HCT116 (cell line): ENCODE results near the gene GANC. TPM values are rescaled to one million over a fixed set of nuclear protein-coding genes. Genes with fewer than 3 reads are reported as not detected.

ENCODE experiments used
- ATAC-seq: fragments of 200-7000 bp; cut with Tn5 transposase; 2 replicates; pipeline ENCODE4 v1.9.1; 2020; ENCODE audit warnings: mild to moderate bottlenecking, moderate library complexity
- BruUV-seq: library from RNA; stranded (reverse); fragments of 400-500 nt; replicated peaks from 2 replicates; lab custom pipeline; 2021; lab: Mats Ljungman, UMichigan
- CTCF ChIA-PET: fragments of 300-600 bp; sonication (Branson Sonifier 250); formaldehyde crosslinking; loops from one replicate; lab custom pipeline; 2021; ENCODE audit warnings: antibody characterized with exemption; lab: Charles Lee
- POLR2A ChIA-PET: fragments of 300-600, 350-600 bp; sonication (Branson Sonifier 250); formaldehyde crosslinking; loops from one replicate; lab custom pipeline; 2021; ENCODE audit warnings: antibody characterized with exemption; lab: Charles Lee
- RAD21 ChIA-PET, 2 experiments: fragments of 300-600 bp; sonication (Branson Sonifier 250); formaldehyde crosslinking; loops; one replicate each; lab custom pipeline; 2023; ENCODE audit warnings: low total read pairs in 2 of 2; ENCODE audit not compliant: uncharacterized antibody in 2 of 2, unreplicated experiment in 2 of 2, low non-redundant PET in 1 of 2; lab: Charles Lee
- DNase-seq: peaks from one replicate; pipeline ENCODE4 v3.0.0-alpha.2; 2010; ENCODE audit warnings: low read depth, low spot score
- H2AFZ ChIP-seq: fragments of 200-600 bp; shearing (Covaris generic), sonication (generic); 2 replicates; pipeline ENCODE4 v1.6.1; 2017; ENCODE audit warnings: low read depth, mixed run types, mixed read lengths, antibody characterized with exemption, low read length; ENCODE audit not compliant: poor library complexity, severe bottlenecking
- H3K27ac ChIP-seq: 2 replicates; pipeline ENCODE4 v1.5.1; 2012; ENCODE audit warnings: low read depth, low read length
- H3K27me3 ChIP-seq: fragments of 200-600 bp; sonication (generic); 2 replicates; pipeline ENCODE4 v1.6.1; 2016; ENCODE audit warnings: mixed run types, low read length, mixed read lengths; ENCODE audit not compliant: insufficient read depth
- H3K36me3 ChIP-seq, 2 experiments: fragments of 200-500 bp in 1 of 2; fragments of 200-600 bp in 1 of 2; sonication (Bioruptor generic) in 1 of 2; sonication (generic) in 1 of 2; 2 replicates each; pipeline versions ENCODE4 v1.5.1 to v1.6.1; 2014 to 2016; ENCODE audit warnings: low read length in 2 of 2, inconsistent platforms in 1 of 2, mixed read lengths in 1 of 2, mixed run types in 1 of 2; ENCODE audit not compliant: insufficient read depth in 2 of 2, control insufficient read depth in 1 of 2
- H3K4me1 ChIP-seq, 2 experiments: fragments of 200-600 bp in 1 of 2; sonication (generic) in 1 of 2; 2 replicates each; pipeline versions ENCODE4 v1.5.1 to v1.6.1; 2012 to 2017; ENCODE audit warnings: low read length in 2 of 2, inconsistent platforms in 1 of 2, mild to moderate bottlenecking in 1 of 2, mixed read lengths in 1 of 2, mixed run types in 1 of 2, moderate library complexity in 1 of 2; ENCODE audit not compliant: insufficient read depth in 2 of 2, control insufficient read depth in 1 of 2
- H3K4me2 ChIP-seq: fragments of 200-600 bp; sonication (generic); 2 replicates; pipeline ENCODE4 v1.6.1; 2017; ENCODE audit warnings: mixed run types, low read length, mixed read lengths
- H3K4me3 ChIP-seq, 2 experiments: fragments of 200-600 bp in 1 of 2; sonication (generic) in 1 of 2; replicated peaks in 1 of 2; 2 replicates each; pipeline ENCODE4 v1.5.1; 2011 to 2016; ENCODE audit warnings: low read length in 2 of 2, control low read depth in 1 of 2, low read depth in 1 of 2, mild to moderate bottlenecking in 1 of 2, mixed read lengths in 1 of 2, mixed run types in 1 of 2
- H3K79me2 ChIP-seq: fragments of 200-600 bp; sonication (generic); 2 replicates; pipeline ENCODE4 v1.6.1; 2017; ENCODE audit warnings: mild to moderate bottlenecking, mixed run types, low read length, moderate library complexity, mixed read lengths; ENCODE audit not compliant: insufficient read depth
- H3K9ac ChIP-seq: fragments of 200-600 bp; sonication (generic); 2 replicates; pipeline ENCODE4 v1.6.1; 2016; ENCODE audit warnings: low read length, mixed read lengths
- H3K9me2 ChIP-seq: fragments of 200-600 bp; sonication (generic), shearing (Covaris generic); 2 replicates; pipeline ENCODE4 v1.6.1; 2017; ENCODE audit warnings: mixed run types, mild to moderate bottlenecking, moderate library complexity; ENCODE audit not compliant: insufficient read depth
- H3K9me3 ChIP-seq, 2 experiments: fragments of 200-500 bp in 1 of 2; fragments of 200-600 bp in 1 of 2; sonication (Bioruptor generic) in 1 of 2; sonication (generic) in 1 of 2; 2 replicates each; pipeline ENCODE4 v1.6.1; 2014 to 2017; ENCODE audit warnings: low read length in 2 of 2, mixed read lengths in 2 of 2, inconsistent platforms in 1 of 2, low read depth in 1 of 2, mild to moderate bottlenecking in 1 of 2, mixed run types in 1 of 2, moderate library complexity in 1 of 2; ENCODE audit not compliant: control insufficient read depth in 1 of 2, insufficient read depth in 1 of 2
- H4K20me1 ChIP-seq: fragments of 200-600 bp; sonication (generic), shearing (Covaris generic); 2 replicates; pipeline ENCODE4 v1.6.1; 2017; ENCODE audit warnings: mixed run types, mild to moderate bottlenecking, moderate library complexity; ENCODE audit not compliant: insufficient read depth
- ATF3 ChIP-seq: IDR thresholded peaks from 2 replicates; pipeline ENCODE4 v1.6.1; 2012
- EZH2 ChIP-seq: fragments of 200-600 bp; sonication (generic); IDR thresholded peaks from 2 replicates; pipeline ENCODE4 v1.6.1; 2017; ENCODE audit warnings: antibody characterized with exemption, mixed run types
- EZH2phosphoT487 ChIP-seq: fragments of 200-600 bp; IDR thresholded peaks from 2 replicates; pipeline ENCODE4 v1.6.1; 2018; ENCODE audit warnings: antibody characterized with exemption, borderline replicate concordance
- FOSL1 ChIP-seq: IDR thresholded peaks from 2 replicates; pipeline ENCODE4 v1.6.1; 2012; ENCODE audit warnings: low read depth
- POLR2AphosphoS5 ChIP-seq: IDR thresholded peaks from 2 replicates; pipeline ENCODE4 v1.6.1; 2011; ENCODE audit warnings: mild to moderate bottlenecking, low read depth, low read length, moderate library complexity
- RAD21 ChIP-seq: IDR thresholded peaks from 2 replicates; pipeline ENCODE4 v1.6.1; 2012; ENCODE audit warnings: low read depth, mild to moderate bottlenecking
- REST ChIP-seq: IDR thresholded peaks from 2 replicates; pipeline ENCODE4 v1.6.1; 2012; ENCODE audit warnings: low read depth
- YY1 ChIP-seq: IDR thresholded peaks from 2 replicates; pipeline ENCODE4 v1.6.1; 2011; ENCODE audit warnings: low read length, low read depth, moderate library complexity, mild to moderate bottlenecking; ENCODE audit not compliant: insufficient replicate concordance; ENCODE audit errors: extremely low read depth
- ZBTB33 ChIP-seq: IDR thresholded peaks from 2 replicates; pipeline ENCODE4 v1.6.1; 2011; ENCODE audit warnings: mild to moderate bottlenecking, low read length, moderate library complexity; ENCODE audit not compliant: insufficient replicate concordance; ENCODE audit errors: extremely low read depth
- ZNF274 ChIP-seq: fragments of 200-500 bp; sonication (Bioruptor generic); IDR thresholded peaks from 2 replicates; pipeline ENCODE4 v1.6.1; 2014; ENCODE audit warnings: mild to moderate bottlenecking, low read depth, low read length, inconsistent platforms
- intact Hi-C: fragments of 100-400 bp; cut with micrococcal nuclease; formaldehyde crosslinking; loops from 2 replicates; pipeline ENCODE4 v1.10.0; 2022
- total RNA-seq: library from RNA; stranded (reverse); gene quantifications from one replicate; pipeline ENCODE4 v1.2.1, GENCODE V29; 2021; ENCODE audit not compliant: unreplicated experiment
- TF ChIP-seq, protein P1 (sequence below): IDR thresholded peaks from 2 replicates; pipeline ENCODE4 v1.6.1; 2012

Gene GANC
- total RNA-seq, 1 experiment from 2014 or later = 13.1 TPM

- ChIA-PET CTCF (no interaction called here), RAD21 (no interaction called here), POLR2A (no interaction called here)
- no peak overlapping the region for H3K27ac ChIP-seq
- H2AFZ ChIP-seq = no peak overlapping the region
- BruUV-seq = no TSS peak
- no peaks in the 10 kb centered on the region for H3K27me3 ChIP-seq
- H3K4me3 ChIP-seq = no peak overlapping the region
- H4K20me1 ChIP-seq = no peaks in the 10 kb centered on the region
- no peak for TF ChIP-seq POLR2AphosphoS5
- TF ChIP-seq ZBTB33 = no peak
- no peak for TF ChIP-seq RAD21
- H3K9me3 ChIP-seq = no peaks in the 10 kb centered on the region
- intact Hi-C loops = no loop called here
- DNase-seq = no peak
- H3K9ac ChIP-seq = no peak overlapping the region
- H3K79me2 ChIP-seq = no peaks in the 10 kb centered on the region
- no peaks in the 10 kb centered on the region for H3K36me3 ChIP-seq
- H3K4me1 ChIP-seq = no peaks in the 10 kb centered on the region
- ATAC-seq = no peak
- H3K9me2 ChIP-seq = no peaks in the 10 kb centered on the region
- H3K4me2 ChIP-seq = no peak overlapping the region
Measured at GRCh38 chr15:42358141-42358540, 85.1 kb downstream of the GANC start.

GRCh38 chr15:42359249-42359648, 86.2 kb downstream of the GANC start, which contains the start of gene CAPN3:
Gene CAPN3, plus strand, starts transcription at chr15:42359501. Its CDS starts 305 bp downstream, at chr15:42359806.
- intact Hi-C loops = no loop called here
- H3K4me1 ChIP-seq = no peaks in the 10 kb centered on the region
- H3K9me3 ChIP-seq = no peaks in the 10 kb centered on the region
- H3K9ac ChIP-seq = no peak within 1 kb of the TSS
- POLR2A ChIA-PET = no interaction called here
- H3K27me3 ChIP-seq = no peaks in the 10 kb centered on the region
- ATAC-seq (no peak), DNase-seq (no peak)
- no peaks in the 10 kb centered on the region for H3K36me3 ChIP-seq
- H4K20me1 ChIP-seq = no peaks in the 10 kb centered on the region
- CTCF ChIA-PET = no interaction called here
- no peak within 1 kb of the TSS for H2AFZ ChIP-seq
- RAD21 ChIA-PET = no interaction called here
- no peak within 1 kb of the TSS for H3K4me2 ChIP-seq
- H3K4me3 ChIP-seq = no peak within 1 kb of the TSS
- no peak within 1 kb of the TSS for H3K27ac ChIP-seq
- H3K79me2 ChIP-seq = no peaks in the 10 kb centered on the region
- no peaks in the 10 kb centered on the region for H3K9me2 ChIP-seq
- no TSS peak for BruUV-seq
- TF ChIP-seq ZNF274 (no peak), EZH2 (no peak), ZBTB33 (no peak), FOSL1 (no peak), ATF3 (no peak), RAD21 (no peak), REST (no peak), EZH2phosphoT487 (no peak), YY1 (no peak)
- TF ChIP-seq, protein P1, sequence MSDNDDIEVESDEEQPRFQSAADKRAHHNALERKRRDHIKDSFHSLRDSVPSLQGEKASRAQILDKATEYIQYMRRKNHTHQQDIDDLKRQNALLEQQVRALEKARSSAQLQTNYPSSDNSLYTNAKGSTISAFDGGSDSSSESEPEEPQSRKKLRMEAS = no peak
